Lower leg skin (tissue), 4 donors: Measurements from ENCODE around the gene MPIG6B. TPM values are rescaled to one million over a fixed set of nuclear protein-coding genes. Genes with fewer than 3 reads are reported as not detected.

Experiments
- DNase-seq, 2 donors: peaks; one replicate each; pipeline ENCODE4 v3.0.0-alpha.2; 2019; ENCODE audit warnings: low spot score in 2 of 2
- H3K4me3 ChIP-seq: fragments of 200-600 bp; sonication (generic); 2 replicates; pipeline ENCODE4 v1.5.1; 2017; ENCODE audit warnings: mild to moderate bottlenecking, low read depth; ENCODE audit not compliant: poor library complexity, severe bottlenecking
- CTCF ChIP-seq, 3 donors: fragments of 450-650 bp; IDR thresholded peaks; one replicate each; pipeline ENCODE4 v1.5.1; 2016; ENCODE audit warnings: antibody characterized with exemption in 3 of 3, mild to moderate bottlenecking in 3 of 3, moderate library complexity in 2 of 3
- POLR2A ChIP-seq, 2 donors: fragments of 450-650 bp; IDR thresholded peaks; one replicate each; pipeline ENCODE4 v1.6.1; 2016 to 2017; ENCODE audit warnings: antibody characterized with exemption in 2 of 2, mild to moderate bottlenecking in 1 of 2, moderate library complexity in 1 of 2
- WGBS, 2 donors: methylation state at CpG; one replicate each; pipeline ENCODE4 v1.1.5; 2018; 5-methylcytosine and 5-hydroxymethylcytosine counted together
- intact Hi-C: fragments of 100-400 bp; cut with DNase I; formaldehyde crosslinking; loops from one replicate; pipeline ENCODE4 v1.15.0; 2023; ENCODE audit warnings: low total_unique reads
- total RNA-seq, 4 donors: library from RNA; depleted of rRNA; stranded (reverse); fragments of >200 nt; gene quantifications; one replicate each; pipeline ENCODE4 v1.1.0, GENCODE V29; 2016

The MPIG6B gene
- total RNA-seq, 4 donors from 2014 or later = 6.0 to 10.5 (median 7.9) TPM

GRCh38 chr6:31713991-31714684 is 9.0 kb upstream of the MPIG6B start:
- no peak overlapping the region for H3K4me3 ChIP-seq
- TF ChIP-seq CTCF (IDR thresholded peaks at IDR 0.05) (no peak), POLR2A (IDR thresholded peaks at IDR 0.05) (no peak)
- 27 to 28% methylated on average over 5 of the region's 5 CpGs for WGBS, 2 donors
- intact Hi-C loops = no loop called here
- DNase-seq = no peak

GRCh38 chr6:31715022-31715958 is 7.9 kb upstream of the MPIG6B start, which contains the start of gene LY6G6D:
TSS of gene LY6G6D (plus strand) at chr6:31715348. CDS start at chr6:31715356, 8 bp downstream.
- intact Hi-C loops = no loop called here

GRCh38 chr6:31717499-31718222 is 5.5 kb upstream of the MPIG6B start:
- no peak for TF ChIP-seq CTCF (IDR thresholded peaks at IDR 0.05)
- TF ChIP-seq POLR2A (IDR thresholded peaks at IDR 0.05) = no peak
- intact Hi-C loops = no loop called here
- 47 to 61% methylated on average over 10 of the region's 10 CpGs for WGBS, 2 donors
- no peak overlapping the region for H3K4me3 ChIP-seq
- DNase-seq = no peak

More at GRCh38 chr6:31715022-31715958, 7.9 kb upstream of the MPIG6B start, which contains the start of gene LY6G6D:
- no peak for DNase-seq
- no peak within 1 kb of the TSS for H3K4me3 ChIP-seq
- no peak for TF ChIP-seq CTCF (IDR thresholded peaks at IDR 0.05)
- no peak for TF ChIP-seq POLR2A (IDR thresholded peaks at IDR 0.05)
- WGBS, 2 donors = 46 to 51% methylated on average over 16 of the region's 16 CpGs

- intact Hi-C loops = no loop called here
- DNase-seq = no peak
- 56 to 60% methylated on average over 1 of the region's 1 CpG for WGBS, 2 donors
- TF ChIP-seq POLR2A (IDR thresholded peaks at IDR 0.05) (no peak), CTCF (IDR thresholded peaks at IDR 0.05) (no peak)
- H3K4me3 ChIP-seq = no peak overlapping the region
Observed at GRCh38 chr6:31718265-31718664, 4.9 kb upstream of the MPIG6B start.

- DNase-seq = no peak
Observed at GRCh38 chr6:31719001-31719400, 4.2 kb upstream of the MPIG6B start.

More at GRCh38 chr6:31719001-31719400, 4.2 kb upstream of the MPIG6B start:
- H3K4me3 ChIP-seq = no peak overlapping the region
- 73 to 78% methylated on average over 6 of the region's 6 CpGs for WGBS, 2 donors
- TF ChIP-seq CTCF (IDR thresholded peaks at IDR 0.05) (no peak), POLR2A (IDR thresholded peaks at IDR 0.05) (no peak)
- intact Hi-C loops = no loop called here
